Retinal pigment epithelial cell (primary cell): ENCODE measurements around the gene OGDH.
A peak's percentile ranks its signal among the peaks of the same experiment; 100 is the strongest.

Experiments
- DNase-seq: peaks from one replicate; pipeline ENCODE4 v3.0.0-alpha.2; 2010; ENCODE audit warnings: low read depth
- H3K4me3 ChIP-seq: 2 replicates; pipeline ENCODE4 v1.5.1; 2011; ENCODE audit warnings: mild to moderate bottlenecking, low read length, control low read depth, moderate library complexity
- CTCF ChIP-seq: conservative IDR thresholded peaks from 2 replicates; pipeline ENCODE4 v1.5.1; 2011; ENCODE audit warnings: low read depth, low read length, control low read depth, inconsistent platforms

The OGDH gene

GRCh38 chr7:44634839-44635591 is 28.6 kb downstream of the OGDH start:
- DNase-seq = no peak
- no peak overlapping the region for H3K4me3 ChIP-seq
- TF ChIP-seq CTCF = no peak

GRCh38 chr7:44636041-44636584 is 29.7 kb downstream of the OGDH start:
- TF ChIP-seq CTCF = no peak
- DNase-seq = no peak
- H3K4me3 ChIP-seq = no peak overlapping the region

GRCh38 chr7:44636926-44637325 is 30.5 kb downstream of the OGDH start:
- no peak for DNase-seq
- no peak for TF ChIP-seq CTCF
- H3K4me3 ChIP-seq = no peak overlapping the region

GRCh38 chr7:44637788-44638594 is 31.6 kb downstream of the OGDH start:
- peak; percentile 71 for DNase-seq
- TF ChIP-seq CTCF = no peak
- H3K4me3 ChIP-seq = no peak overlapping the region

- no peak for TF ChIP-seq CTCF
- no peak overlapping the region for H3K4me3 ChIP-seq
- DNase-seq = no peak
Observed at GRCh38 chr7:44638611-44639557, 32.5 kb downstream of the OGDH start.

- H3K4me3 ChIP-seq = no peak overlapping the region
- no peak for TF ChIP-seq CTCF
- DNase-seq = peak; percentile 81
Observed at GRCh38 chr7:44639671-44640321, 33.4 kb downstream of the OGDH start.
